ENCODE measurements around the gene RYR2.
"Not testable (repeated sequence)": the region's sequence is repeated elsewhere in the genome, so short reads cannot be mapped to it uniquely, and the experiment has no call there.

Gene RYR2

GRCh38 chr1:237115035-237115434 is 73.1 kb downstream of the RYR2 start:
- peak; percentile 35 for DNase-seq (ENCODE audit: extremely low spot score)
- POLR2A ChIA-PET = no interaction called here
- TF ChIP-seq L3MBTL2 (conservative IDR thresholded peaks at IDR 0.05) (no peak), CTBP1 (IDR thresholded peaks at IDR 0.05; ENCODE audit: borderline replicate concordance) (no peak), PKNOX1 (IDR thresholded peaks at IDR 0.05) (no peak), LEF1 (IDR thresholded peaks at IDR 0.05; ENCODE audit: borderline replicate concordance) (no peak), FOXM1 (IDR thresholded peaks at IDR 0.05; ENCODE audit: borderline replicate concordance) (no peak), ZNF384 (IDR thresholded peaks at IDR 0.05) (no peak), FOXK2 (IDR thresholded peaks at IDR 0.05) (no peak), FOXA1 (IDR thresholded peaks at IDR 0.05) (no peak), SP1 (IDR thresholded peaks at IDR 0.05) (no peak)
- CTCF ChIA-PET = no interaction called here

GRCh38 chr1:237119091-237119490 is 77.1 kb downstream of the RYR2 start:
- TF ChIP-seq ARNT (IDR thresholded peaks at IDR 0.05) = no peak
- TF ChIP-seq FOXK2 (IDR thresholded peaks at IDR 0.05) = no peak
- CTCF ChIA-PET = no interaction called here
- DNase-seq (ENCODE audit: extremely low spot score) = no peak
- POLR2A ChIA-PET = no interaction called here

- POLR2A ChIA-PET = no interaction called here
- TF ChIP-seq SP1 (IDR thresholded peaks at IDR 0.05) = no peak
- no peak for TF ChIP-seq ZNF384 (IDR thresholded peaks at IDR 0.05)
- no peak for TF ChIP-seq FOXK2 (IDR thresholded peaks at IDR 0.05)
- TF ChIP-seq HDGF (IDR thresholded peaks at IDR 0.05; ENCODE audit: borderline replicate concordance) = no peak
- TF ChIP-seq L3MBTL2 (conservative IDR thresholded peaks at IDR 0.05) = no peak
- no peak for TF ChIP-seq TARDBP (IDR thresholded peaks at IDR 0.05)
- TF ChIP-seq SUZ12 (IDR thresholded peaks at IDR 0.05) = no peak
- no peak for TF ChIP-seq ARNT (IDR thresholded peaks at IDR 0.05)
- no peak for TF ChIP-seq PKNOX1 (IDR thresholded peaks at IDR 0.05)
- TF ChIP-seq FOXM1 (IDR thresholded peaks at IDR 0.05; ENCODE audit: borderline replicate concordance) = no peak
- no peak for TF ChIP-seq FOXA1 (IDR thresholded peaks at IDR 0.05)
- TF ChIP-seq ELF4 (IDR thresholded peaks at IDR 0.05) = no peak
- TF ChIP-seq CTBP1 (IDR thresholded peaks at IDR 0.05; ENCODE audit: borderline replicate concordance) = no peak
- no peak for TF ChIP-seq BHLHE40 (IDR thresholded peaks at IDR 0.05; ENCODE audit: borderline replicate concordance)
- CTCF ChIA-PET = no interaction called here
- DNase-seq (ENCODE audit: extremely low spot score) = no peak
Observed at GRCh38 chr1:237120683-237121082, 78.7 kb downstream of the RYR2 start.

GRCh38 chr1:237124856-237125462 is 83.0 kb downstream of the RYR2 start:
- ChIA-PET POLR2A (no interaction called here), CTCF (no interaction called here)
- TF ChIP-seq SUZ12 (IDR thresholded peaks at IDR 0.05) (no peak), BHLHE40 (IDR thresholded peaks at IDR 0.05; ENCODE audit: borderline replicate concordance) (no peak), ZNF384 (IDR thresholded peaks at IDR 0.05) (no peak), SP1 (IDR thresholded peaks at IDR 0.05) (no peak), CTBP1 (IDR thresholded peaks at IDR 0.05; ENCODE audit: borderline replicate concordance) (no peak), HDGF (IDR thresholded peaks at IDR 0.05; ENCODE audit: borderline replicate concordance) (no peak), FOXM1 (IDR thresholded peaks at IDR 0.05; ENCODE audit: borderline replicate concordance) (no peak), PKNOX1 (IDR thresholded peaks at IDR 0.05) (no peak), NFRKB (IDR thresholded peaks at IDR 0.05) (no peak), L3MBTL2 (conservative IDR thresholded peaks at IDR 0.05) (no peak)
- peak; percentile 37 for DNase-seq (ENCODE audit: extremely low spot score)

- ChIA-PET POLR2A (interaction anchor here (0.6 kb wide), 1 partner anchor 318 kb away, joined by 5 read pairs; no protein-coding TSS in a partner anchor), CTCF (interaction anchor here (0.6 kb wide), 1 partner anchor 15 kb away, joined by 3 read pairs; no protein-coding TSS in a partner anchor)
- no peak for DNase-seq (ENCODE audit: extremely low spot score)
- no peak for TF ChIP-seq PKNOX1 (IDR thresholded peaks at IDR 0.05)
- no peak for TF ChIP-seq LEF1 (IDR thresholded peaks at IDR 0.05; ENCODE audit: borderline replicate concordance)
Observed at GRCh38 chr1:237126180-237126579, 84.2 kb downstream of the RYR2 start.

GRCh38 chr1:237127301-237127700 is 85.3 kb downstream of the RYR2 start:
- CTCF ChIA-PET = interaction anchor here (0.7 kb wide), 1 partner anchor 29 kb away, joined by 3 read pairs; no protein-coding TSS in a partner anchor

GRCh38 chr1:237133921-237134320 is 91.9 kb downstream of the RYR2 start:
- ChIA-PET POLR2A (no interaction called here), CTCF (no interaction called here)
- no peak for TF ChIP-seq TARDBP (IDR thresholded peaks at IDR 0.05)
- TF ChIP-seq HDGF (IDR thresholded peaks at IDR 0.05; ENCODE audit: borderline replicate concordance) = no peak
- TF ChIP-seq FOXM1 (IDR thresholded peaks at IDR 0.05; ENCODE audit: borderline replicate concordance) = no peak
- TF ChIP-seq L3MBTL2 (conservative IDR thresholded peaks at IDR 0.05) = no peak
- no peak for TF ChIP-seq ELF4 (IDR thresholded peaks at IDR 0.05)
- TF ChIP-seq FOXK2 (IDR thresholded peaks at IDR 0.05) = no peak
- no peak for TF ChIP-seq BHLHE40 (IDR thresholded peaks at IDR 0.05; ENCODE audit: borderline replicate concordance)
- no peak for TF ChIP-seq ARNT (IDR thresholded peaks at IDR 0.05)
- no peak for TF ChIP-seq LEF1 (IDR thresholded peaks at IDR 0.05; ENCODE audit: borderline replicate concordance)
- no peak for TF ChIP-seq FOXA1 (IDR thresholded peaks at IDR 0.05)
- TF ChIP-seq SUZ12 (IDR thresholded peaks at IDR 0.05) = no peak
- DNase-seq (ENCODE audit: extremely low spot score) = no peak

More at GRCh38 chr1:237127301-237127700, 85.3 kb downstream of the RYR2 start:
- POLR2A ChIA-PET; DNase-seq (ENCODE audit: extremely low spot score): not testable (repeated sequence)

All from HEK293T (cell line).